Left renal pelvis (tissue), 4 donors: ENCODE data around the gene WDR41. TPM values are rescaled to one million over a fixed set of nuclear protein-coding genes. Genes with fewer than 3 reads are reported as not detected.
"Not testable (repeated sequence)": the region's sequence is repeated elsewhere in the genome, so short reads cannot be mapped to it uniquely, and the experiment has no call there.

ENCODE experiments used
- DNase-seq, 4 donors: peaks; one replicate each; pipeline ENCODE4 v3.0.0-alpha.2; 2013; ENCODE audit warnings: low read depth in 4 of 4, low spot score in 3 of 4
- polyA plus RNA-seq, 4 donors: library from polyadenylated mRNA; unstranded; fragments of 120-200 nt; gene quantifications; one replicate each; pipeline ENCODE4 v1.2.1, GENCODE V29; 2013; ENCODE audit not compliant: insufficient read length in 4 of 4

WDR41 gene
- polyA plus RNA-seq: 10 to 100 TPM; 47.4 to 60.6 (median 53.9) TPM

- DNase-seq: peak; percentile 87 to 91 (median 90)
Measured at GRCh38 chr5:77491783-77492652, at the start of gene WDR41. Gene WDR41 (minus strand): TSS chr5:77492316. CDS start chr5:77492220, 96 bp downstream.

GRCh38 chr5:77531297-77531696, 39.2 kb upstream of the WDR41 start:
- no peak for DNase-seq

- DNase-seq: no peak
Measured at GRCh38 chr5:77518304-77518703, 26.2 kb upstream of the WDR41 start.

- no peak for DNase-seq
Measured at GRCh38 chr5:77514457-77514856, 22.3 kb upstream of the WDR41 start.

GRCh38 chr5:77513321-77513720, 21.2 kb upstream of the WDR41 start:
- DNase-seq: no peak

GRCh38 chr5:77501132-77501531, 9.0 kb upstream of the WDR41 start:
- DNase-seq: not testable (repeated sequence)

- DNase-seq: no peak
Measured at GRCh38 chr5:77499973-77500372, 7.9 kb upstream of the WDR41 start.

- DNase-seq: no peak
Measured at GRCh38 chr5:77499441-77499840, 7.3 kb upstream of the WDR41 start.

GRCh38 chr5:77498952-77499351, 6.8 kb upstream of the WDR41 start:
- DNase-seq: no peak

GRCh38 chr5:77494935-77495334, 2.8 kb upstream of the WDR41 start:
- no peak for DNase-seq

- no peak for DNase-seq
Measured at GRCh38 chr5:77492653-77493000, 511 bp upstream of the WDR41 start.

- not testable (repeated sequence) for DNase-seq
Measured at GRCh38 chr5:77490741-77491344, 1.3 kb downstream of the WDR41 start.

GRCh38 chr5:77486344-77486962, 5.7 kb downstream of the WDR41 start:
- no peak for DNase-seq

GRCh38 chr5:77483682-77484081, 8.4 kb downstream of the WDR41 start:
- DNase-seq: no peak

GRCh38 chr5:77475041-77475440, 17.1 kb downstream of the WDR41 start:
- DNase-seq: not testable (repeated sequence)

GRCh38 chr5:77468875-77469274, 23.2 kb downstream of the WDR41 start:
- not testable (repeated sequence) for DNase-seq

GRCh38 chr5:77463905-77464304, 28.2 kb downstream of the WDR41 start:
- no peak for DNase-seq

GRCh38 chr5:77461287-77461686, 30.8 kb downstream of the WDR41 start:
- no peak for DNase-seq

- no peak for DNase-seq
Measured at GRCh38 chr5:77454123-77454522, 38.0 kb downstream of the WDR41 start.

GRCh38 chr5:77452351-77452750, 39.8 kb downstream of the WDR41 start:
- DNase-seq: no peak

- DNase-seq: no peak
Measured at GRCh38 chr5:77449981-77450380, 42.1 kb downstream of the WDR41 start.

GRCh38 chr5:77449277-77449676, 42.8 kb downstream of the WDR41 start:
- no peak for DNase-seq
